ENCODE data around the gene TMEM178B. TPM values are rescaled to one million over a fixed set of nuclear protein-coding genes. Genes with fewer than 3 reads are reported as not detected.

Gene TMEM178B
- total RNA-seq, 4 donors from 2014 or later, result 0.42 to 2.5 (median 0.92) TPM

GRCh38 chr7:141475679-141476078 is 401.8 kb downstream of the TMEM178B start:
- Histone ChIP-seq H3K36me3 (no peaks in the 10 kb centered on the region), H3K4me3 (no peak overlapping the region), H3K9me3 (no peaks in the 10 kb centered on the region), H3K4me1 (peaks cover 0 to 4% (median 0%) of the 10 kb centered on the region in 4 donors), H3K27me3 (no peaks in the 10 kb centered on the region), H3K27ac (replicated peaks in 1 of 4) (no peak overlapping the region)
- 82% methylated on average over 1 of the region's 1 CpG for WGBS
- TF ChIP-seq EP300 (IDR thresholded peaks at IDR 0.05) (no peak), POLR2A (IDR thresholded peaks at IDR 0.05; ENCODE audit: low read depth) (no peak), POLR2AphosphoS5 (IDR thresholded peaks at IDR 0.05) (no peak), CTCF (IDR thresholded peaks at IDR 0.05) (no peak)
- intact Hi-C loops (cut with DNase I), result no loop called here
- DNase-seq (ENCODE audit: extremely low spot score), result no peak

- TF ChIP-seq POLR2AphosphoS5 (IDR thresholded peaks at IDR 0.05) (no peak), CTCF (IDR thresholded peaks at IDR 0.05) (no peak), EP300 (IDR thresholded peaks at IDR 0.05) (no peak), POLR2A (IDR thresholded peaks at IDR 0.05; ENCODE audit: low read depth) (no peak)
- H3K4me3 ChIP-seq, result no peak overlapping the region
- H3K27me3 ChIP-seq, result no peaks in the 10 kb centered on the region
- peaks cover 0 to 4% (median 0%) of the 10 kb centered on the region in 4 donors for H3K4me1 ChIP-seq
- H3K27ac ChIP-seq (replicated peaks in 1 of 4), result no peak overlapping the region
- H3K9me3 ChIP-seq, result no peaks in the 10 kb centered on the region
- 57% methylated on average over 4 of the region's 4 CpGs for WGBS
- no peak for DNase-seq (ENCODE audit: extremely low spot score)
- intact Hi-C loops (cut with DNase I), result no loop called here
- no peaks in the 10 kb centered on the region for H3K36me3 ChIP-seq
Observed at GRCh38 chr7:141477865-141478264, 404.0 kb downstream of the TMEM178B start.

GRCh38 chr7:141478845-141479244 is 405.0 kb downstream of the TMEM178B start:
- Histone ChIP-seq H3K9me3 (no peaks in the 10 kb centered on the region), H3K4me1 (peaks cover 0 to 4% (median 0%) of the 10 kb centered on the region in 4 donors), H3K27ac (replicated peaks in 1 of 4) (no peak overlapping the region), H3K4me3 (no peak overlapping the region), H3K27me3 (no peaks in the 10 kb centered on the region), H3K36me3 (no peaks in the 10 kb centered on the region)
- TF ChIP-seq EP300 (IDR thresholded peaks at IDR 0.05) (no peak), POLR2AphosphoS5 (IDR thresholded peaks at IDR 0.05) (no peak), CTCF (IDR thresholded peaks at IDR 0.05) (no peak), POLR2A (IDR thresholded peaks at IDR 0.05; ENCODE audit: low read depth) (no peak)
- WGBS, result 87% methylated on average over 2 of the region's 4 CpGs
- DNase-seq (ENCODE audit: extremely low spot score), result no peak
- intact Hi-C loops (cut with DNase I), result no loop called here

- Histone ChIP-seq H3K36me3 (no peaks in the 10 kb centered on the region), H3K4me3 (no peak overlapping the region), H3K27ac (replicated peaks in 1 of 4) (no peak overlapping the region), H3K27me3 (no peaks in the 10 kb centered on the region), H3K4me1 (peaks cover 0 to 4% (median 0%) of the 10 kb centered on the region in 4 donors), H3K9me3 (no peaks in the 10 kb centered on the region)
- DNase-seq (ENCODE audit: extremely low spot score), result no peak
- WGBS, result 86% methylated on average over 9 of the region's 9 CpGs
- TF ChIP-seq POLR2AphosphoS5 (IDR thresholded peaks at IDR 0.05) (no peak), POLR2A (IDR thresholded peaks at IDR 0.05; ENCODE audit: low read depth) (no peak), CTCF (IDR thresholded peaks at IDR 0.05) (no peak), EP300 (IDR thresholded peaks at IDR 0.05) (no peak)
- intact Hi-C loops (cut with DNase I), result no loop called here
Observed at GRCh38 chr7:141480953-141481352, 407.1 kb downstream of the TMEM178B start.

DNA sequence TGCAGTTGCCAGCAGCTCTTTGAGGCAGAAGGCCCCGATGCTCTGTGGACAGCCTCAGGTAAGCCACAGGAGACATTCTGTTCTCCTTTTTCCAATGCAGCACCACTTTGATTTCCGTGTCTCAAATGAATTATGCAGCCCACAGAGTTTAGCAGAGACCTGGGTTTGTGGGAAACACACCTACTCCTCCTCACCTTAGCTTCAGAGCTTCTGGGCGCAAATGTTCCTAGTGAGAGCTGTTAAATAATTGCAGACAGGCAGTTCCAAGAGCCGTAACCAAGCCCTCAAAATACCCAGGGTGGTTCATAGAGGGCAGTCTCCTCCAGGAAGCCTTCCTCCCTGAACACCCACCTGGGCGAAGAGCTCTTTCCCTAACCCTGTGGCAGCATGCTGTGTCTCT is 408.1 kb downstream of the TMEM178B start:
- DNase-seq (ENCODE audit: extremely low spot score), result no peak
- no peak for TF ChIP-seq POLR2A (IDR thresholded peaks at IDR 0.05; ENCODE audit: low read depth)
- TF ChIP-seq EP300 (IDR thresholded peaks at IDR 0.05), result no peak
- TF ChIP-seq CTCF (IDR thresholded peaks at IDR 0.05), result no peak
- TF ChIP-seq POLR2AphosphoS5 (IDR thresholded peaks at IDR 0.05), result no peak
- Histone ChIP-seq H3K36me3 (no peaks in the 10 kb centered on the region), H3K27ac (replicated peaks in 1 of 4) (no peak overlapping the region), H3K4me1 (peaks cover 0 to 4% (median 0%) of the 10 kb centered on the region in 4 donors), H3K4me3 (no peak overlapping the region), H3K27me3 (no peaks in the 10 kb centered on the region), H3K9me3 (no peaks in the 10 kb centered on the region)
- intact Hi-C loops (cut with DNase I), result no loop called here
- WGBS, result 91% methylated on average over 5 of the region's 5 CpGs

Data from esophagus muscularis mucosa (tissue), 4 donors.